CD4-positive, alpha-beta T cell treated with Interleukin-6 at 100 ng/mL for 8 hours (primary cell): ENCODE data around the gene MAGI2.

Experiments used
- DNase-seq: peaks from one replicate; pipeline ENCODE4 v3.0.0-alpha.2; 2020; ENCODE audit warnings: mixed read lengths, low spot score

MAGI2 gene

DNA sequence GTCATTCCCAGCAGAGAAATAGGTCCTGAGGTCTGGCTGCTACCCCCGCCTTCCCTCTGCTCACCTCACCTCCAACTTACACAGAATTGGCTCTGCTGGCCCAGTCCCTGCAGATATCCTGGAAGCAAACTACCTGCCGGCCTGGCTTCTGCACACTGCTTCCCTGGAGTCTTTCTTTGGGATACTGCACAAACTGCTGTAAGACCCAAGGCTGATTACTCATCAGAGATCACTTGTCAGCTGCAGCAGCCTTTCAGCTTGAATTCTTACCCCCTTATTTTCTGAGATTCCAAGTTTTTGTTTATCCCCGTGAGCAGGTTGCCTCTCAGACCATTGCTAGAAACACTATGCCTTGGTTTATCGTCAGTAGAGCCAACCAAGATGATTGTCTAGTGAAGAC, 1228.5 kb downstream of the MAGI2 start:
- no peak for DNase-seq

DNA sequence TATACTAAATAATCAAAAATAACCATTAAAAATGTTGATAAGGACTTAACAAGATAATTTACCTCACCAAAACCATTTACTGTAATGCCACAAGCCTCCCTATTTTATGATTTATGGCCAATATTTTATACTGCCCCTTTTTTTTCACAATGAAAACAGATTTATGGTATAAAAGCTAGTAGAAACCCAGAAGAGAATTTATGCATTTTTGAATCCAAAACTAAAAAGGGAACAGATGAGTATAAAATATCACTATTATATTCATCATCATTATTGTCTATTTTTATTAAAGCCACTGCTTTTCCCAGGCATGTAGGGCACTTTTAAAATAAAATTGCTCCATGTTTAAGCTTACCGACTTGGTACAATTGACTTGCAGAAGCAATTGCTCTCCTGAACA, 1229.9 kb downstream of the MAGI2 start:
- DNase-seq = no peak

DNA sequence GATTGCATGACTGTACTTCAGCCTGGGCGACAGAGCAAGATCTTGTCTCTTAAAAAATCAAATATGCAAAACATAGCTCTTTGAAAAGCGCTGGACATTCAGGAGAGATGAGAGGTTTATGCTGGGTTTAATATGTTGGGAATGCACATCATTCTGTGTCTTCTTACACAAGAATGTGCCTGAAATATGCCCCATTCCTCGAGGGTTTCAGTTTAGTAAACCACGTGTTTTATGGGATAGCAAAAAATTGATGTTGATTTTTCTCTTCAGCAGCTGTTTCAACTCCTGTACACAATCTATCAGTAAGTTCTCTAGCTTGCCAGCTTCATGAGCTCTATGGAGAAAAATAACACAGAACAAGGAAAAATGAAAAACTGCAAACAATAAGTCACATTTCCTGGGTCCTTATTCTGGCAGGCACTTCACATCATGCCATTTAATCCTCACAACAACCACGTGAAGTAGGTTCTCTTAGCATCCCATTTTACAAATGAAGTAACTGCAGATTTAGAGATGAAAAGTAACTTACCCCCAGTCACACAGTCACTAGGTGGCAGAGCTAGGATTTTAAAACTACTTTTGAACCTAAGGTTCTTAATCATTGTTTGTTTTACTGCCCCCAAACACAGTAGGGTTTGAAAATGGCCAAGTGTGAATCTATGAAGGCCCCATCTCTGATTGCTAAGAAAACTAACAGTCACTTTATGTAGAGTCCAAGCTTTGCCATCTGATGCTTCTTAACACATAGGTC, 1231.3 kb downstream of the MAGI2 start:
- DNase-seq = no peak

DNA sequence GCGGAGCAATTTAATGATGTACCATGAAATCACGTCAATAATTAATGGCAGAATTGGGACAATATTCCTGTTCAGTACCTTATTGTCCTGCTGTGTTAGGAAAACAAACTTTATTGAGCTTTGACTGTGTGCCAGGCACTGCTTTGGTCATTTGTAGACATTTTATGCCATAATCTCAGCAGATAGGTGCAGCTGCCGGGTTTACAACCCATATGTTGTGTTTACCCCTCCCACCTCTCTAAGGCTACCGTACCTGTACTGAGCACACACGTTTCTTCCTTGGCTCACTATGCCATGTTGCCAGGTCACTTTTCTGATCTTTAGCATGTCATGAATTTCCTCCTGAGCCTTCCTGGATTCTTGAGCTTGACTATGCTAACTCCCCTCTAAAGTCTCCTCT, 1232.7 kb downstream of the MAGI2 start:
- no peak for DNase-seq

DNA sequence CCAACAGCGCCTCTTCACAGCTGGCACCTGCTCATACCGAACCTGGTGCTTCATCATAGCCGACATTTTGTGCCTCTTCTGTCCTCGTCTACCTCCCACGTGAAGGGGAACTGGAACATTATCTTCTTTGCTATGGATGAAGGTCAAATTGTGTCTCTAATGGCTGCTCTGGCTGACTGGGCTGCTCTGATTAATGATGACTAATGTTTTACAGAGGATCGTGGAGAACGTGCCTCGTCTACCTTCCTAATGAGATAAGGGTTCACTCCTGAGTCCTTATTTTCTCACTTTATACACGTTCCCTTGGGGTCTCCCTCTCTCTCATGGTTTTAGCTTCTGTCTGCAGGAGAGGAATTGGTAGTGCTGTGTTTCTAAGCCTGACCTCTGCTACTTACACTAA, 1234.6 kb downstream of the MAGI2 start:
- no peak for DNase-seq

DNA sequence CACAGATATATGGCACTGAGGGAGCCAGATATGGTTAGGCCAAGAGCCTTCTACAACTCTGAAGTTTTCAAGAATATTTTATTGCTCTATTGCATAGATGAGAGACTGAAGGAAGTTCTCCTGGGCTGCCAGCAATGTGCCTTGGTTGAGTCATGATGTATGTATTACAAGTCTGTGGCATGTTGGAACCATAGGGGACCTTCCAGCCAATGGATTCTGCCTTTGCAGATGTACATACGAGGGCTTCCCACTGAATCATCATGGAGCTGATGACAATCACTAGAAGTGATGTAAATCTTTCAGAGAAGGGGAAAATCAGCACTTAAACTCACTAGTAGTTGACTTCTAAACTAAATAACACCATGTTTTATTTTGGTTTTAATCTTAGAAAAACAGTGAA, 1235.4 kb downstream of the MAGI2 start:
- DNase-seq = no peak

DNA sequence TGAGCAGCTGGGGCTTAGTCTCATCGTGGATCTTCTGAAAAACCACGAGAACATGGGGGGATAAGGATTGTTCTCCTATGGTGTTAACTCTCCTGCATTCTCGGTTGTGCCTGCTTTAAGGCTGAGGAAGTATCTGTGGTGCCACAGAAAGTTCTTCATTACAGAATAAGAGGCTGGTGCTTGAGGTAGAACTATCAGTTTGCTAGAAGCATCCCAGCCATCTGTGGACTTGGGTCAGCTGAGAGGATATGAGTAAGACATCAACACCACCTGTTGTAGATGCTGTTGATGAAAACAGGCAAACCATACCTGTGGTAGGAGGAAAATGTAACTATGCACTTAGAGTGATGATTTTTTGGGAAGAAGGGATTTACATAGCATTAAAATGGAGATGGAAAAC, 1238.3 kb downstream of the MAGI2 start:
- DNase-seq = no peak

DNA sequence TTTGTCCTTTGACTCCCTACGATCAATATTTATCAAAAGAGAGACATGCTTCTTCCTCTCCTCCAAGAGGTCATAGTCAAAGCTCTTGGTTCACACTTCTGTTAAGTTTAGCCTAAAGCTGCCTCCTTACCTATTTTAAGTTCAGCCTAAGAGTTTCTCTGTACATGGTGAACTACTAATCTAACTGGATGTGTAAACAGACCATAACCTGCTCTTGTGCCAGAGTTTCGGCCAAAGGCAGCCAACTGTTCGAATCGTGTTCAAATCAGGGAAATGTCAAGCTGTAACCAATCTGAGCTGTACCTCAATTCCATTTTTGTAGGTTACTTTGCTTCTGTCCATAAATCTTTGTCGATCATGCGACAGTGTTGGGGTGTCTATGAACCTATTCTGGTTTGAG, 1240.1 kb downstream of the MAGI2 start:
- DNase-seq = no peak

DNA sequence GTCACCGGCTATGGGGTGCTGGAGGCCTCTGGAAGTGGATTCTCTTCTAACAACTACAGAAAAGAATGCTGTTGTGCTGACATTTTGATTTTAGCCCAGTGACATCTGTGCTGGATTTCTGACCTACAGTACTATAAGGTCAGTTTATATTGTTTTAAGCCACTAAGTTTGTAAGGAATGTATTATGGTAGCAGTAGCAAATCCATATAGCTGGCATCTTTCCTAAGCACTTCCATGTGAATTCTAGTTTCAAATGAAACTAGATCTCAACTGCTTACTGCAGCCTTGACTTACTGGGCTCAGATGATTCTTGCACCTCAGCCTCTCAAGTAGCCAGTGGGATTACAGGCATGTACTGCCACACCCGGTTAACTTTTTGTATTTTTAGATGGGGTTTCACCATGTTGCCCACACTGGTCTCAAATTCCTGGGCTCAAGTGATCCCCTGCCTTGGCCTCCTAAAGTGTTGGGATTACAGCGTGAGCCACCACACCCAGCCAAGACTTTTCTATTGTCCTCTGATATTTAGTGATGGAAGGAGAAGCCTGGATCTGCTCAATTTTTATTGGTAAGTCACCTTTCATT, 1240.9 kb downstream of the MAGI2 start:
- DNase-seq = no peak

DNA sequence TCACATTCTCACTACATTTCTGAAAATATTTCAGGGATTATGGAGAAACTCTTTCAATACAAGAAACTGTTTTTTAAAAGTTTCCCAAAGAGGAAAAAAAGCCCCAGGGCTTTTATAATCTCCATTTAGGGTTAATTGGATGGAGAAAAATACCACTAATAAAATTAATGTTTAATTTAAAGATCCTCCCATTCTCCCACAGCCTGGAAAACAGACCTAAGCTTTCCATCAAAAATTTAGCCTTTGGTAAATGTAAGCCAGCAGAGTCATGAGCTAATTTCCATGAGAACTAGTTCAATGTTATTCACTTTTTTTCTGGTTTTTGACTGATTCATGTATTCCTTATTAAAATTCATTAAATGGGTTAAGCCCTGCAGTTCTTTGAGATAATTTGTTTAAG, 1246.2 kb downstream of the MAGI2 start:
- DNase-seq = no peak

DNA sequence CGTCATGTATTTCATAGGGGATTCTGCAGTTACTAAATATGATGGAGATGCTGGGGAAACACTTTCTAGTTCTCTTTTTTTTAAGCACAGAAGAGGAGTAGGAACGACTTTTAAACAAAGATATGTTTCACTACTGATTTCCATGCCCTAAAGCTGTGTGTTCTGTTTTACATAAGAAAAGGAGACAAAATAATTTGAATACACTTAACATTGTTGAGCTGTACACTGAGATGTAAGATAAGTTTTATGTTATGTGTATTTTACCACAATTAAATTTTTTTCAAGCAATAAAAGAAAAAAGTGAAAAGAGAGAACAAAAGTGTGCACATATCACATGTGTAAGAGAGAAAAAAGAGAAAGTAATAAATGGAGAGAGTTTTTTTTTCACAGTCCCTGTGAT, 1246.7 kb downstream of the MAGI2 start:
- no peak for DNase-seq

DNA sequence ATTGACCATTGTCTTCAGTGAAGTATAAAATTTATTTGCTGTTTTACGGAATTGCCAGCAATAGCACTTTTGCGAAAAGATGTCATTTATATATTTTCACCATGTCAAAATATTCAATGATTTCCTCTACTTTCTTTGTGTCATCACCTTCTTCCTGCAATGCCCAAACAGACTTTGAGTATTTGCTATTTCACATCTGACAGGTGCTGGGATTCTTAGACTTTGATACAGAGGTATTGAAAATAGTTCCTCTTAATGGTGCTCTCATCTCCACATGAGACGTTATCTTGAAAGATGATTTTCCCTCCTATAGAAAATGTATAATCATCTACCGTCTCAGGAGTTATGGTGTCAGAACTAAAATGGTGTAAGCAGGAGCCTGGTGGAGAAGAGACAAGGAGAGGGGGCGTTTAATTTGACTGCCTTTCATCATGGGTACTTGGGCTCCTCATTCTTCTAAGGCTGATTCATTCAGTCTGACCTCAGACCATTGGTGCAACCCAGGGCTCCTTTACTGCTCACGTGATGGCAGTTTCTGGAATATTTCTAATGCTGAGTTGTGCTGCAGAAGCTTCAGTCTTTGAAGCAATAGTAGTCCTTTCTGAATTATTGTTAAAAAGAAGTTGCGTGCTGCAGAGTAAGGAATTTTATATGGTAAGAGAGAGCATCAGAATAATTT, 1250.3 kb downstream of the MAGI2 start:
- no peak for DNase-seq

DNA sequence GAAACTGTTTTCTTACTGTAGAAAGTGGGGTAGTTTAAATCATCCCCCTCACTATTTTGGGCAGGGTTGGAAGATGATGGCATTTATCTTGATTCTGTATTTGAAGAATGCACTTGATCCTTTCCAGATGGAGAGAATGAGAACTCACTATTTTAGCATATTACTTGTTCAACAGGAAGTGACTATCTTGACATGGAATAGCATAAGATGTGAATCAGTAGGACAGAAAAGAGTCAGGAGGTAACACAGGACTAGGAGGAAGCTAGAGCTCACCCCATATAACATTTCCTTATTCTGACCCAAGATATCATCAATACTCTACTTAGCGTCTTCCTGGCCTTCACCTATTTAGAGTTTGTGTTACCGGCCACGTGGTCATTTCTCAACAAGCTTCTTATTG, 1254.7 kb downstream of the MAGI2 start:
- no peak for DNase-seq

DNA sequence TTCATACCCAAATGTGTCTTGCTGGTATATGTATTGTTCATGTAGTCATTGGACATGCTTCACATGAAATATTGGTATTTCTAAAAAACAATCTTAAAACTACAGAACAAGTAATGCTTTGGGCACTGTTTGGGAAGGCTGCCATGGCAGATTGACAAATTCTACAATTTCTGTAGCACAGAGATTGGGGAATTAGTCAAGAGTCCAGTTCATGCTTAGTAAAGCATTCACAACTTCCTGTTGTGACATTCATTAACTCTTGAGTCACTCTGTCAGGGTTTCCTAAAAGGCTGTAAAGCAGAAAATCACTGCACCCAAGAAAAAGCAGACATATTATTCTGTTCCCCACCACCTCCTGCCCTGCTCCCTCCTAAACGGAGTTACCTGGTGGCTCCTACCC, 1256.0 kb downstream of the MAGI2 start:
- DNase-seq = no peak

DNA sequence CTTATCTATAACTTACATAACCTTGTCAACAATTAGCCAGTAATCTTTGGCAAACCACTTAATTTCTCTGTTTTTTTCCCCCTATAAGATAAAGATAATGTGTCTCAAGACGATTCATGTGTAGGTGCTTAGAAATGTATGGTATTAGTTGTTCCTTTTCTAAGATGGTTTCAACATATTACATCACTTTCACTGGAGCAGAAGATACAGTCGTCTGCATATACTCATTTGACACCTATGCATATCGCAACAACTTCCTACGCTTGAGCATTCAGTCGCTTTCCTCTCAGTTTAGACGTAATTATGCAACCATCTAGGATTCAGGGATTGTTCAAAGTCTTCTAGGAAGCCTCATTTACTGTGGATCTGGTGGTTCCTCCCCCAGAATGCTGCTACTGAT, 1258.2 kb downstream of the MAGI2 start:
- DNase-seq = no peak

DNA sequence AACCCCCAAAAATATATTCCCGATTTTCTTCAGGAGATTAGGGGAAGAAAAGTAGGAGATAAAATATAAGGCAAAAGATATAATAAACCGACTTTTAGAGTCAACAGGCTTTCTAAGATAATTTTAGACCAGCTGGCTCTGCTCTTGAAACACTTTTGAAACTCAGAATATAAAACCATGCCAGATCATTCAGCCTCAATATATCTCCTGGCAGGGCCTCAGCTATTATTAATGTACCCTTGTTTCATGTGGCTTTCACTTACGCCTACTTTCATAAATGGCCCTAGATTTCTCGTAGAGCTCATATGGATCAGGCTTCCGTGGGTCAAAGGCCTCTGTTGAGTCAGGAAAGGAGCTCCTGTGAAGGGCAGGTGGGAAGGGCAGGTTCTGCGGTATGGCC, 1258.9 kb downstream of the MAGI2 start:
- DNase-seq = no peak

DNA sequence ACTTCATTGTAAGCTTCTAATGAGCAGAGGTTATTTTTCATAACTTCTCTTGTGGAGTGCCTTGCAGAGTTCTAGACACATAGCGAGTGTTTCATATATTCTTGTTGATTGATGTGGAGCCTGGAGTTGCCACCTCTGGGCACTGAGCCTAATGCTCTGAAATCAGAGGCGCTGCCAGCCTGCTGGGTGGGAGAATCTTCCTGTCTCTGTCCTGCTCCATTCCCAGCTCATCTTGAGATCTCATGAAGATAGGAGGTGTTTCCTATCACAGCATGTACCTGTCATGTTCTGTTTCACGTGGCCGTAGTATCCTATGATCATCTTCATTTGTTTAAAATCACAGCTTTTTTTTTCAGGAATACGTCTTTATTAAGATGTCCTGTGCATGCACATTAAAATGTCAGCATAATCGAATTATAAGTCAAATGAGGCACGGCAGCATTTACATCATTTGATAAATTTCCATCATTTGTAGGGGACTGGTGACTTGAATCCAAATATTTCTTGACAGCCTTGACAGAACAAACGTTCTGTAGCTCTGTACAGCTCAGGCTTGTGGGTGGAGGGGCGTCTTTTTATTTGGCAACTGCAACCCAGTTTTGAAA, 1261.9 kb downstream of the MAGI2 start:
- no peak for DNase-seq

DNA sequence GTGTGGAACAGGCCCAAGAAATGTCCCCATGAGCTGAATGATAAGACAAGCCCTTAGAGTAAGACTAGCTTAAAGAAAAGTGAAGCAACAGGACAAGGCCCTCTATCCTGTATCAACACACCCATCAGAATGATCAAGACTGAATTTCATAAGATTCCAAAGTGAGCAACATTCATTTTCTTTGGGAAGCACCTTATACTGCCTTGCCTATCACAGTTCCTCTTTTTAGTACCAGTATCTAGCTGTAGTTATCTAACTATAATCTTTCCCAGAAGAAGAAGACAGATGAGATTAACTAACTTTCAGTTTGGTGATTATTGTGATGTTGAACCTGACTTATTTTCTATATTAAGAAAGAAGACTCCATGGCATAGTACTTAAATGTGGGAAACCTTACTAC, 1263.7 kb downstream of the MAGI2 start:
- no peak for DNase-seq

DNA sequence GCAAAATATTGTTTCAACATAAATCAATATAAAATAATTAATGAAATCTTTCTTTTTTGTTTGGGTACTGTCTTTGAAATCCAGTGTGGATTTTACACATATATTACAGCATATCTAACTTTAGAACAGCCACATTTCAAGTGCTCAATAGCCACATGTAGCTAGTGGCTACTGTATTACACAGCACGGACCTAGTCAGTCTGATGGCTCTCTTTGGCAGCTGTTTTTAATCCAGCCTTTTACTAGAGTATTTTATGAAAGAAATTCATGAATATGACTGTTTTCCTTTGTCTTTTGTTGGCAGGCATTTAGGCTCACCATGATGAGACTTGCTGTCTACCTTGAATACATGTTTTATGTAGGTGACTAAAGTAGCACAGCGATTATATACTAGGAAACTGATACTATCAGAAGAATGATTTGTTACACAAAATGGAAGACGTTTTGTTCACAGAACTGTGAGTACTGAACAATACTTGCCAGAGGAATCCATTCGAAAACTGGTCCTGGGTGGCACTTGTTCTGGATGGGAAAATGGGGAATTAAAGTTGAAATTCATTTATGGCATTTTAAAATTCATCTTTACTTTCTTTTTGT, 1268.2 kb downstream of the MAGI2 start:
- DNase-seq = no peak

DNA sequence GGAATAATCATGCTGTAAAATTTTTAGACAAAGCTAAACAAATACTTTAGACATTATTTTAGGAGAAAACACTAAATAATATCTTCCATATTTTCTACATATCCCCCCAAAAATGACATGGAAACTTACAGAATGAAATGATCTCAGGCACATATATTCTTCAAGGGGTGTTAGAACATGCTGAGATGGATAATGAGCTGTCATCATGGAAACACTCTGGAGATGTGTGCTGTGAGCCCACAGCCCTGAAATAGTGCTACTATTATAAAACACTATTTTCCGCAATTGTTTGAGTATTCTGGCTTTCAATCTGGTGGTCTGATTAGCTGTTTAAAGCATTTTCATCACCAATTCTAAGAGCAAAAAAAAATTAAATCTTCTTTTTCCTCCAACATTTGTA, 1269.2 kb downstream of the MAGI2 start:
- DNase-seq = no peak

DNA sequence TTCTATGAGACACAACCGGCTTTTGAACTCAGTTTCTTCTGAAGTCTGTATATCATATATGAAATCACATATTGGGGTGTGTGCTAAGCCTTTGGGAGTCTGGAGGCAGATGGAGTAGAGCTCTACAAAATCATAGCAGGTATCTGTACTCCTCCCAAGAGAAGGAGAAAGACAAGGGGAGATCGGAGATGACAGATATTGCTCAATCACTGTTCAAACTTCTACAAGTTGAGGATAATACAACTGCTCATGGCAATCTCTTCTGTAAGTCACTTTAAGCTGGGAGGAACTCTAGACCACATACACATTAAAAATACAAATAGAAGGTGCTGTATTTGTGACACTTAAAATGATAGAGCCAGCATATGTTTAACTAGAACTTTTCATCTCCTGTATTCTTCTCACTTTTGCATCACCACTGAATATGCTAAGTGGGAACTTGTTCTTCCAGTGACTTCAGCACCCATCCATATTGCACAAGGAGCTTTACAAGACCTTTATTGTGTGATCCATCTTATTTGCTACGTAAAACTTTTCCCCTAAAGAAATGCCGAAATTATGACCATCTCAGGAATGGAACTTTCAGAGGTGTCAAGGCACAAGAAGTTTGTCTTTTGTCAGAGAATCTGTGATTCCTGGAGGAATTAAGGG, 1273.5 kb downstream of the MAGI2 start:
- no peak for DNase-seq

DNA sequence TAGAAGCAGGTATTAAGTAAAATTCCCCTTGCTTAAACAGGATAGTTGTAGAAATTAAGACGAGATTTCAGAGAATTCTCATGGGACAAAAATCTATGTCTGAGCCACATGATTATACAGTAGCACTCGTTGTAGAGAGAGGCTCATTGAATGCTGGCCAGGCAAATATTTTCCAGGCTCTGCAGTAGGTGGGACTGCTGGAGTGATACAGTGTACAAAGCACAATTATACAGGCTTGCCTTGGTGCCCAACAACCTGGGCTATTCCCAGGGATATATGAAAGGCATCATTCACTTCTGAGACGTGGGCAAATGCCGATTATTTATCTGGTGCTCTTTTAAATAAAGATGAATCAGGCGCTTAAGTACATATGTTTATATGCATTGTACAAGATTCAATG, 1274.3 kb downstream of the MAGI2 start:
- DNase-seq = no peak
